Neural progenitor cell (in vitro differentiated cells): ENCODE data around the gene PDX1. TPM values are rescaled to one million over a fixed set of nuclear protein-coding genes. Genes with fewer than 3 reads are reported as not detected.

Experiments used
- DNase-seq: peaks from one replicate; pipeline ENCODE4 v3.0.0-alpha.2; 2016; ENCODE audit warnings: low spot score
- H2AFZ ChIP-seq: fragments of 200-600 bp; sonication (generic); replicated peaks from 2 replicates; pipeline ENCODE4 v1.6.1; 2016; ENCODE audit warnings: antibody characterized with exemption
- H3F3A ChIP-seq: fragments of 200-600 bp; sonication (generic); 2 replicates; pipeline ENCODE4 v1.6.1; 2016; ENCODE audit warnings: antibody characterized with exemption, low read depth
- H3K27ac ChIP-seq: fragments of 200-600 bp; sonication (generic); 2 replicates; pipeline ENCODE4 v1.5.1; 2016; ENCODE audit warnings: mild to moderate bottlenecking
- H3K27me3 ChIP-seq: fragments of 200-600 bp; sonication (generic); 2 replicates; pipeline ENCODE4 v1.6.1; 2016; ENCODE audit warnings: mild to moderate bottlenecking, moderate library complexity
- H3K36me3 ChIP-seq: fragments of 200-600 bp; sonication (generic); 2 replicates; pipeline ENCODE4 v1.5.1; 2016
- H3K4me1 ChIP-seq: fragments of 200-600 bp; sonication (generic); 2 replicates; pipeline ENCODE4 v1.6.1; 2016; ENCODE audit warnings: mixed run types
- H3K4me2 ChIP-seq: fragments of 200-600 bp; sonication (generic); 2 replicates; pipeline ENCODE4 v1.6.1; 2016
- H3K4me3 ChIP-seq: fragments of 200-600 bp; sonication (generic); 2 replicates; pipeline ENCODE4 v1.5.1; 2016
- H3K79me2 ChIP-seq: fragments of 200-600 bp; sonication (generic); 2 replicates; pipeline ENCODE4 v1.6.1; 2016; ENCODE audit warnings: low read depth
- H3K9ac ChIP-seq: fragments of 200-600 bp; sonication (generic); 2 replicates; pipeline ENCODE4 v1.6.1; 2016
- H3K9me3 ChIP-seq: fragments of 200-600 bp; sonication (generic); 2 replicates; pipeline ENCODE4 v1.5.1; 2016; ENCODE audit warnings: low read depth
- H4K20me1 ChIP-seq: fragments of 200-600 bp; sonication (generic); 2 replicates; pipeline ENCODE4 v1.6.1; 2016; ENCODE audit warnings: low read depth
- H3K27ac Mint-ChIP-seq: 3 replicates; pipeline ENCODE4 v1.8.0; 2021; ENCODE audit warnings: mixed read lengths
- H3K27me3 Mint-ChIP-seq: 2 replicates; pipeline ENCODE4 v1.8.0; 2022; ENCODE audit warnings: low read depth, mild to moderate bottlenecking, inconsistent platforms, moderate library complexity, mixed read lengths; ENCODE audit not compliant: insufficient read depth
- H3K36me3 Mint-ChIP-seq: 3 replicates; pipeline ENCODE4 v1.8.0; 2021; ENCODE audit warnings: mixed read lengths
- H3K4me1 Mint-ChIP-seq: 3 replicates; pipeline ENCODE4 v1.8.0; 2021; ENCODE audit warnings: mixed read lengths
- H3K4me3 Mint-ChIP-seq: 3 replicates; pipeline ENCODE4 v1.8.0; 2021; ENCODE audit warnings: mild to moderate bottlenecking, moderate library complexity, mixed read lengths
- H3K9me3 Mint-ChIP-seq: 3 replicates; pipeline ENCODE4 v1.8.0; 2020; ENCODE audit warnings: mixed read lengths
- CTCF ChIP-seq: fragments of 200-600 bp; sonication (generic); IDR thresholded peaks from 2 replicates; pipeline ENCODE4 v1.5.1; 2017; ENCODE audit warnings: antibody characterized with exemption, mild to moderate bottlenecking
- EZH2 ChIP-seq: fragments of 200-600 bp; sonication (generic); IDR thresholded peaks from 2 replicates; pipeline ENCODE4 v1.6.1; 2017; ENCODE audit warnings: antibody characterized with exemption, mild to moderate bottlenecking, moderate library complexity
- EZH2phosphoT487 ChIP-seq: fragments of 200-600 bp; sonication (generic); IDR thresholded peaks from 2 replicates; pipeline ENCODE4 v1.6.1; 2017; ENCODE audit warnings: antibody characterized with exemption
- total RNA-seq: library from RNA; depleted of rRNA; stranded (reverse); fragments of >200 nt; gene quantifications from 2 replicates; pipeline ENCODE4 v1.2.3, GENCODE V29; 2015; ENCODE audit warnings: low replicate concordance

Gene PDX1
- total RNA-seq, 1 donor from 2014 or later, result not detected

DNA sequence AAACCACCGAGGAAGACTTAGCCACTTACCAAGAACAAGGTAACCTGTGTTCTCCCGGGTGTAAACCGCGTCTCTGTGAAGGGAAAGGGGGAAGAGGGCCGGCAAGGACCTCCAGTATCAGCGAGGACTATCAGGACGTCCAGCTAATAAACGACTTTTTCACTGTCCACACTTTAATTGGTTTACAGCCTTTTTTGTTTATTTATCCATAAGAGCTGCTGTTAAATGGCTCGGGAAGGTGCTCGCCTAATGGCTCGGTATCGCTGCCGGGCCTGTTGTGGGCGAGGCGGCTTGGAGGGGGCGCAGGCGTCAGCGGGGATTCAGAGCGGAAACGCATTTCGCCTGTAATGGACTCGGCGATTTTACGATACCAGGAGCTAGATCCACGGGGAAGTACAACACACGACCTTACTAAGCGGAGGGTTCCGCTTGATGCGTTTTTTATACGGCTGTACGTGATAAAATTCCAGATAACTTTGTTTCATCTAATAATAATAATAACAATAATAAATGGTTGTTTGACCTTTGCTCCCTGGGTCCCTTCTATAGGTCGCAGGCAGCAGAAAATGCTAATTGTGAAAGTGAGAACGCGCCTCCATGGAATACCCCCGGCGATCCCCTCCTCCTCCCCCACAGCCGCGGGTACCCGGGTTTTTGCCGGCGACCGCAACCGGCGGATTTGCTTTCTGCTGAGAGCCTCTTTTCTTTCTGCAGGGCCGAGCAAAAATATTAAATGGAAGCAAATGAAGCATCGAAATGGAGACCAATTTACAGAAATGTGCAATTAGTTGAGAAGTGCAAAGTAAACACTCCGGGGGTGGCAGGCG lies 2.5 kb upstream of the PDX1 start:
- Mint-ChIP-seq H3K27ac (no peak overlapping the region), H3K27me3 (peaks cover 85% of the 10 kb centered on the region), H3K4me1 (peaks cover 17% of the 10 kb centered on the region), H3K9me3 (no peaks in the 10 kb centered on the region), H3K36me3 (no peaks in the 10 kb centered on the region), H3K4me3 (peak overlapping the region; percentile 72)
- Histone ChIP-seq H3K27ac (no peak overlapping the region), H3K79me2 (no peaks in the 10 kb centered on the region), H3K4me2 (peak overlapping the region; percentile 67), H3K4me1 (peaks cover 23% of the 10 kb centered on the region), H3K4me3 (no peak overlapping the region), H3K9me3 (no peaks in the 10 kb centered on the region), H3K9ac (no peak overlapping the region), H3K27me3 (peaks cover 100% of the 10 kb centered on the region), H3F3A (peaks cover 30% of the 10 kb centered on the region), H4K20me1 (peaks cover 79% of the 10 kb centered on the region), H2AFZ (no peak overlapping the region), H3K36me3 (no peaks in the 10 kb centered on the region)
- peak; percentile 52 for DNase-seq
- peak; percentile 86 for TF ChIP-seq EZH2
- TF ChIP-seq CTCF, result no peak
- TF ChIP-seq EZH2phosphoT487, result peak; percentile 67

DNA sequence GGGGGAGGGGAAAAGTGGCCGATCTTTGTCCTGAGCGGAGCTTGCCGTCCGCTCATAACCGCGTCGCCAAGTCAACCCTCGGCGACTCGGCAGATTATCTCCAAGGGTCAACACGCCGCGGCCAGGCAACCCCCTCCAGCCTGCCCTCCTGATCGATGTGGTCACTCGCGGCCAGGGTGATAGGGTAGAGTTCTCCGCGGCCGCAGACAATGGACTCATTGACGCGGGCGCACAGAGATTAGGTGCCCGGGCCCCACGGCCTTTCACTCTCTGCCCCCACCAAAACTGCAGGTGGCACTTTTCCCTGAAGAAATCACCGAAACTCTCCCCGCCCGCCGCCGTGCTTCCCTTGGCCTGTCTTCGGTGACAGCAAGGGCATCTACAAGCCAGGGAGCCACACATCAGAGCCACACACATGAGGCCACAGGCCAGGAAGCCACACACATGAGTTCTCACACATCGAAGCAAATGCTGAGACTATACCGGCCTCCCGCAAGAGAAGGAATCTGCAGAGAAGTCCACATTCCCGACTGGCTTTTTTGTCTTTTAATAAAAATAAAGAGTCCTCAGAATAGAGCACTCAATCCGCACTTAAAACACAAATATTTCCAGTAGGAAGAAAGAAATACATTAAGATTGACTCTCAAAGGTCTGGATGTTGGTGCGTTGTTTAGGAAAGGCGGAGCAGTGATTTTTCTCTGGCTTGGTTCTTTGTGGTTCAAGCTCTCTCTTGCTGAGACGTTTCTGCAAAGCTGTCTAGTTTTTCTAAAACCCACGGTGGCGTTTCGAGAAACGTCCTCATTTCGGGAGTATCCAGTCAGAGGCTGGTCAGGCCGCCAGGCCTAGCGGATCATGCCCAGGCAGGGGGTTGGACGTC lies 1.5 kb upstream of the PDX1 start:
- Mint-ChIP-seq H3K4me1 (peaks cover 17% of the 10 kb centered on the region), H3K36me3 (no peaks in the 10 kb centered on the region), H3K27ac (no peak overlapping the region), H3K9me3 (no peaks in the 10 kb centered on the region), H3K27me3 (peaks cover 88% of the 10 kb centered on the region), H3K4me3 (peak overlapping the region; percentile 65)
- Histone ChIP-seq H3K27ac (no peak overlapping the region), H3K4me1 (peaks cover 23% of the 10 kb centered on the region), H3K4me2 (peak overlapping the region; percentile 67), H3K9me3 (no peaks in the 10 kb centered on the region), H2AFZ (no peak overlapping the region), H3F3A (peaks cover 30% of the 10 kb centered on the region), H3K4me3 (no peak overlapping the region), H3K79me2 (no peaks in the 10 kb centered on the region), H4K20me1 (peaks cover 89% of the 10 kb centered on the region), H3K27me3 (peaks cover 100% of the 10 kb centered on the region), H3K36me3 (no peaks in the 10 kb centered on the region), H3K9ac (no peak overlapping the region)
- TF ChIP-seq EZH2 (peak; percentile 98), CTCF (no peak), EZH2phosphoT487 (peak; percentile 95)
- DNase-seq, result peak; percentile 72

GRCh38 chr13:27918918-27919658 lies 712 bp upstream of the PDX1 start:
- no peak overlapping the region for H3K4me3 ChIP-seq
- Mint-ChIP-seq H3K27ac (no peak overlapping the region), H3K36me3 (no peaks in the 10 kb centered on the region), H3K4me1 (peaks cover 17% of the 10 kb centered on the region), H3K4me3 (peak overlapping the region; percentile 35), H3K27me3 (peaks cover 89% of the 10 kb centered on the region), H3K9me3 (peaks cover 2% of the 10 kb centered on the region)
- peaks cover 100% of the 10 kb centered on the region for H3K27me3 ChIP-seq
- no peak for DNase-seq
- H3K9me3 ChIP-seq, result no peaks in the 10 kb centered on the region
- no peak overlapping the region for H2AFZ ChIP-seq
- no peak overlapping the region for H3K27ac ChIP-seq
- H3K4me1 ChIP-seq, result peaks cover 23% of the 10 kb centered on the region
- peaks cover 90% of the 10 kb centered on the region for H4K20me1 ChIP-seq
- no peaks in the 10 kb centered on the region for H3K79me2 ChIP-seq
- H3K4me2 ChIP-seq, result peak overlapping the region; percentile 70
- no peak overlapping the region for H3K9ac ChIP-seq
- no peaks in the 10 kb centered on the region for H3K36me3 ChIP-seq
- peaks cover 30% of the 10 kb centered on the region for H3F3A ChIP-seq
- TF ChIP-seq EZH2, result no peak
- no peak for TF ChIP-seq CTCF
- TF ChIP-seq EZH2phosphoT487, result no peak
